Lower leg skin (tissue), 3 donors: ENCODE data around the gene ZNF282.

Experiments
- CTCF ChIP-seq, 3 donors: fragments of 450-650 bp; IDR thresholded peaks; one replicate each; pipeline ENCODE4 v1.5.1; 2016; ENCODE audit warnings: antibody characterized with exemption in 3 of 3, mild to moderate bottlenecking in 3 of 3, moderate library complexity in 2 of 3
- POLR2A ChIP-seq, 2 donors: fragments of 450-650 bp; IDR thresholded peaks; one replicate each; pipeline ENCODE4 v1.6.1; 2016 to 2017; ENCODE audit warnings: antibody characterized with exemption in 2 of 2, mild to moderate bottlenecking in 1 of 2, moderate library complexity in 1 of 2

- no peak for TF ChIP-seq CTCF (IDR thresholded peaks at IDR 0.05)
- no peak for TF ChIP-seq POLR2A (IDR thresholded peaks at IDR 0.05)
Measured at GRCh38 chr7:149228831-149229471, 33.6 kb downstream of the ZNF282 start.
